Measurements from ENCODE around the gene DENND2A. TPM values are rescaled to one million over a fixed set of nuclear protein-coding genes. Genes with fewer than 3 reads are reported as not detected.

DENND2A gene
- polyA plus RNA-seq, 1 donor from 2014 or later, result not detected

DNA sequence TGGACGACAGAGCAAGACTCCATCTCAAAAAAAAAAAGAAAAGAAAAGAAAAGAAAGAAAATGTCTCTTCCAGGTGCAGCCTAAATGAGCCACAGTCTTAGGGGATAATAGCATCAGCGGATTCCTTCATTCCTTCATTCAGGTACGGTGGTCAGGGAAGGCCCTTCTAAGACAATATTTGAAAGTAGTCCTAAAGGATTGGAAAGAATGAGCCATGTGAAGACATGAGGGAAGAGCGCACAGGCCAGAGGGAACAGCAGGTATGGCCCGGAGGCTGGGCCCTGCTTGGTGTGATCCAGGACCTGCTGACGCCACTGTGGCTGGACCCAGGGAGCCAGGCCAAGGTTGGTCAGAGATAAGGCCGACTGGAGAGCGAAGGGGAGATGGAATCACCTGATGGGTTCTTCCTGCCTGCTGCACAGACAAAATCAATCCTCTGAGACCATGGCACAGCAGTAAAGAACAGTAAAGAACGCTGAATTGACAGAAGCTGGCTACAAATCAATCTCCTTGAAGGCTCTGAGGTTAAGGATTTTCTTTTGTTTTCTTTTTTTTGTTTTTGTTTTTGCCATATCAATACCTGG is 145.0 kb downstream of the DENND2A start:
- peaks cover 0 to 3% (median 2%) of the 10 kb centered on the region in 3 donors for H3K4me1 Mint-ChIP-seq
- no peak overlapping the region for H3K27ac Mint-ChIP-seq
- no peaks in the 10 kb centered on the region for H3K36me3 Mint-ChIP-seq
- no peaks in the 10 kb centered on the region for H3K27me3 Mint-ChIP-seq
- H3K4me3 Mint-ChIP-seq, result no peak overlapping the region
- no peaks in the 10 kb centered on the region for H3K9me3 Mint-ChIP-seq

DNA sequence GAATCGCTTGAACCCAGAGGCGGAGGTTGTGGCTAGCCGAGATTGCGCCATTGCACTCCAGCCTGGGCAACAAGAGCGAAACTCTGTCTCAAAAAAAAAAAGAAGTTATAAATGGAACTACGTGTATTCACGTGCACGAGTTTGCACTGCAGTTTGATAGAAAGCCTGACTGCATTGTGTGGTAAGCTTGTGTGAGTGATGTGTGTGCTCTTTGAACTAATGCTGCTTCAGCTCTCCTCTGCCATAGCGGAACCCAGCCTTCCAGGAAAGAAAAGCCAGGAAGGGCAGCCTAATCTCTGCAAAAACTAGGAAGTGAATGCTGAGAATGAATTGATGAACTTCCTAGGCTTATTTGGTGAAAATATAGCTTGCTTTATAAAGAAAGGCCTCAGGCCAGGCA is 145.7 kb downstream of the DENND2A start:
- Mint-ChIP-seq H3K9me3 (no peaks in the 10 kb centered on the region), H3K27me3 (no peaks in the 10 kb centered on the region), H3K27ac (no peak overlapping the region), H3K36me3 (no peaks in the 10 kb centered on the region), H3K4me1 (peaks cover 0 to 3% (median 2%) of the 10 kb centered on the region in 3 donors), H3K4me3 (no peak overlapping the region)

DNA sequence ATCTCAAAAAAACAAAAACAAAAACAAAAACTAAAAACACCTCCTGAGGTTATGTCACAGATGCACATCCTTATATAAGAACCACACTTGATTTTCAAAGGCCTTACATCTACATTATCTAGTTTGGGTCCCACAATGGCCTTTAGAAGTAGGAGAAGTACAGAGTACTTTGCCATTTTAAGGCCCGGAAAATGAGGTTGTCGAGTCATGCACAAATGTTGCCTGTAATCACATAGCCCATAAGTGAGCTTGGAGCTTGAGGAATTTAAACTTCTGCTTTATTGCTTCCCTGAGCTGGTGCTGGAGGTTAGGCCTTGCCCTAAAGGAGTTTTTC is 151.6 kb downstream of the DENND2A start:
- Mint-ChIP-seq H3K4me1 (peaks cover 0 to 3% (median 2%) of the 10 kb centered on the region in 3 donors), H3K9me3 (no peaks in the 10 kb centered on the region), H3K36me3 (no peaks in the 10 kb centered on the region), H3K27ac (no peak overlapping the region), H3K27me3 (peaks cover 1% of the 10 kb centered on the region), H3K4me3 (no peak overlapping the region)

DNA sequence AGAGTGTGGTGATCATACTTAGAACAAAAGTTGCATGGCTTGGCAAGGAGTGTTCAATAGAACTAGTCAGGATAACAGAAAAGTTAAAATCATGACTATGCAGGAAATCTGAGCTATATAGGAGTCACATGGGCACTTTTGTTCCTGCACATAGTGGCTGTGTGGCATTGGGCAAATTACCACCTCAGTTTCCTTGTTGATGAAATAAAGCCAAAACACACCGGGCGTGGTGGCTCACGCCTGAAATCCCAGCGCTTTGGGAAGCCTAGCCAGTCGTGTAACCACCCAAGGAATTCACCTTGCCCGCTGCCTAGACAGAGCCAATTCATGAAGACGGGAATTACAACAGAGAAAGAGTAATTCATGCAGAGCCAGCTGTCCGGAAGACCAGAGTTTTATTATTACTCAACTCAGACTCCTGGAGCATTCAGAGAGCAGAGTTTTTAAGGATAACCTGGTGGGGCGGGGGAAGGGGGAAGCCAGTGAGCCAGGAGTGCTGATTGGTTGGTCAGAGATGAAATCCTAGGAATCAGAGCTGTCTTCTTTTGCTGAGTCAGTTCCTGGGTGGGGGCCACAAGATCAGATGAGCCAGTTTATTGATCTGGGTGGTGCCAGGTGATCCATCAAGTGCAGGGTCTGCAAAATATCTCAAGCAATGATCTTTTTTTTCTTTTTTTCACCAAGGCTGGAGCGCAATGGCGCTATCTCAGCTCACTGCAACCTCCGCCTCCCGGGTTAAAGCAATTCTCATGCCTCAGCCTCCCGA is 154.9 kb downstream of the DENND2A start:
- Mint-ChIP-seq H3K4me3 (no peak overlapping the region), H3K9me3 (no peaks in the 10 kb centered on the region), H3K4me1 (no peaks in the 10 kb centered on the region), H3K27ac (no peak overlapping the region), H3K36me3 (no peaks in the 10 kb centered on the region), H3K27me3 (peaks cover 1% of the 10 kb centered on the region)

DNA sequence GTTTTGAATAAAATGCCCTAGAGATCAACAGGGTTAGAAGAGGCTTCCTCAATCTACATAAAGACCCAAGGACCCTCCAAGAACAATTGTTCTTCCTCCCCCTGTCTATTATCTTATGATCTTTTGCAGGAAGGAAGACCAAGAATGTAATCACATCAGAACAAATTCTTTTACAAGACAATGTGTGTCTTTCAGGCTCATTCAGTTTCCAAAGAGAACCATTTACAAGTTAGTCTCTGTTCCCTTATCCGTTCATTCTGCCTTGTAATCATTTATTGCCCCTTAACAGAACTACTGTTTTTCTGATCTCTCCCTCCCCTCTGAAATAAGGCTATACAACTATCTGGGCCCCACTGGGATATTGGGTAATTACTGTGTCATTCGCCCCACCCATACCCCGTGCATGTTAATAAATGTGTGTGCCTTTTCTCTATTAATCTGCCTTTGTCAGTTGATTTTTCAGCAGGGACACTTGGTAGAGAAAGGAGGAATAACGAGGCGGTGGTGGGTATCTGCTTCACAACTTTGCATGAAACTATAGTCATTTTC is 155.6 kb downstream of the DENND2A start:
- Mint-ChIP-seq H3K4me1 (no peaks in the 10 kb centered on the region), H3K4me3 (no peak overlapping the region), H3K27me3 (peaks cover 1% of the 10 kb centered on the region), H3K27ac (no peak overlapping the region), H3K36me3 (no peaks in the 10 kb centered on the region), H3K9me3 (no peaks in the 10 kb centered on the region)

DNA sequence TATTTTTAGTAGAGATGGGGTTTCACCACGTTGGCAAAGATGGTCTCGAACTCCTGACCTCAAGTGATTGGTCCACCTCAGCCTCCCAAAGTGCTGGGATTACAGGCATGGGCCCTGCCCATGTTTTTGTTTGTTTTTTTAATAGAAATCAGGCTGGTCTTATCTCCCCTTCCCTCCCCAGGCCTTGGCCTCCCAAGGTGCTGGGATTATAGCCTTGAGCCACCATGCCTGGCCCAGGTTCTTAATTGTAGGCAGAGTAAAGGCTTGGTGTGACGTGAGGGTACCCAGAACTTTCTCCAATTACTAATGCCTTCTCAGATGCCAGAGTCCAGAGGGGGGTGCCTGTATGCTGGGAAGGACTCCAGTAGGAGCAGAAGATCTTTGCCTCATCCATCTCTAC is 156.1 kb downstream of the DENND2A start:
- Mint-ChIP-seq H3K27ac (no peak overlapping the region), H3K27me3 (peaks cover 1% of the 10 kb centered on the region), H3K4me1 (peaks cover 0 to 2% (median 0%) of the 10 kb centered on the region in 3 donors), H3K4me3 (no peak overlapping the region), H3K36me3 (no peaks in the 10 kb centered on the region), H3K9me3 (no peaks in the 10 kb centered on the region)

DNA sequence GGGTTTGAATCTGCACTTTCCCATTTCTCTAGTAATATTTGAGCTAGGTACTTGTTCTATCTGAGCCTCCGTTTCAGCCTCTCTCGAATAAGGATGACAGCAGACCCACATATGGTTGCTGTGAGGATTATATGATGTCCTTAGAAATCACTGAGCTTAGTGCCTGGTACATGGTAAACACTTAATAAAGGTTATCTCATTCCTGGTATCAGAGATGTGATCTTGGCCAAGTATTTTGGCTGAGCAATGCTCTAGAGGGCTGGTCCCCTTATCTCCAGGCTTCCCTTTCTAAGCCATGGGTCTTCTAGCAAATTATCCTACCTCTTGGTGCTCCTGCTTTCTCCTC is 160.9 kb downstream of the DENND2A start:
- H3K4me1 Mint-ChIP-seq, result peaks cover 13 to 23% (median 18%) of the 10 kb centered on the region in 3 donors
- H3K27ac Mint-ChIP-seq, result peak overlapping the region; percentile 96 to 99 (median 98)
- no peaks in the 10 kb centered on the region for H3K9me3 Mint-ChIP-seq
- H3K4me3 Mint-ChIP-seq, result peak overlapping the region; percentile 97 to 100 (median 98)
- H3K27me3 Mint-ChIP-seq, result peaks cover 1% of the 10 kb centered on the region
- peaks cover 3% of the 10 kb centered on the region for H3K36me3 Mint-ChIP-seq

DNA sequence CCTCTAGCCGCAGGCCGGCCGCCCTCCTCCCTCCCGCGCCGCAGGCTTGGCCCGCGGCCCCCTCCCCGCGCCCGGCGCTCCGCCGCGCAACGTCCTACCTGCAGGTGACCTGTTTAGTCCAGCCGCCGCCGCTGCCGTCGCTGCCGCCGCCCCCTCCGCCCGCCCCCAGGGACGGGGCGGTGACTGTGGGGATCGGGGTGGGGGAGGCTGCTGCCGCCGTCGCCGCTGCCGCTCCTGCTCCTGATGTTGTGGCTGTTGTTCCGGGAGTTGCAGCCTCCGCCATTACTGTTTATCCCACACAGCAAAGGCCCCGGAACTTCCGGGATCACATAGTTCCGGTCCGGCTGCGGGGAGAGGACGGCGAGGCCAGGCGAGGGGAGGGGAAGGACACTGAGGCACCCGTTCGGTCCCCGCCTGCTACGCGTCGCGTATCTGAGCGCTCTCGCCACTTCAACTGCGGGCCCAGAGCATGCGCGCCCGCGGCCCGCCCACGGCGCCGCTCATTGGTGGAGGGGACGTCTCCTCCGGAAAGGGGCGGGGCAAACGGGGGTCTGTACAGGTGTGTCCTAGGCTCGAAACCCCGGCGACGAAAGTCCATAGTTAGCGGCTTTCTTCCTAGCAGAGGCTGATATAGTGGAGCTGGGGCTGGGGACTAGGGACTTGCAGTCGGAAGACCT is 161.4 kb downstream of the DENND2A start, which contains the start of gene MKRN1:
Gene MKRN1 (minus strand): TSS at position 444 of the 677 bp plus-strand sequence. CDS start 161 bp downstream, at position 283.
- H3K4me1 Mint-ChIP-seq, result peaks cover 13 to 23% (median 18%) of the 10 kb centered on the region in 3 donors
- H3K27ac Mint-ChIP-seq, result peak within 1 kb of the TSS; percentile 96 to 99 (median 98)

DNA sequence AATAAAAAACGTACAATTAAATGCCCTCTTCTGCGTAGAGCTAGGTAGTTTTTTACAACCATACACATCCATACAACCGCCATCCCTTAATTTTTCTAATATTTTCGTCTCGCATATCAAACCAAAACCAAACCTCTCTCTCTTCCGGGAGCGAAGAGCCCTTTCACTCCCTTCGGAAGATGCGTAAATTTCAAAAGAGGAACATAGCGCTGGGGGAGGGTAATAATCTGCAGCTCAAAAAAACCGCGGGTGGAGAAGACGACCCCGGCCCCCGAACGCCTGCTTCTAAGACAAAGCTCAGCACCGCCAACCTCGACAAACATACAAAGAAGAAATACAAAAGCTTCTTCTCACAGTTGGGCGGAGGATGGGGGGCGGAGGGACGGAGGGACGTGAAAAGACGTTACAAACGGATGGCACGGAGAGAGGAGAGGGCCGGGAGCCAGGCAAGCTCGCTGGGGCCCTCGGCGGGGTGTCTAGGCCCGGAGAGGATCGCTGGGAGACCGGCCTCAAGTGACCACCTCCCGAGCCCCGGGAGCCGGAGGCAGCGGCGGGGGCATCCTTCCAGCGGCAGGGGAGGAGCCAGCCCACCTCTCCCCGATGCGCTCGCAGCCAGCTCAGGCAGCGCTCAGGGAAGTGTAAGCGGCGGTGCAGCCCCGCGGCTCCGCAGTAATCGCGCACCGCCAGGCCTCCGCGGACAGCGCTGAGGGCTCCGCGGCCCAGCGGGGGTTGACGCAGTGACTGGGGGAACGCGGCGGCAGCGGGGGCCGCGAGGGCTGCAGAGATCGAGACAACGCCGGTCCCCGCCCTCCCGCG is 162.2 kb downstream of the DENND2A start:
- Mint-ChIP-seq H3K4me3 (peak overlapping the region; percentile 95 to 97 (median 97)), H3K27me3 (no peaks in the 10 kb centered on the region), H3K36me3 (peaks cover 3% of the 10 kb centered on the region), H3K9me3 (no peaks in the 10 kb centered on the region), H3K27ac (peak overlapping the region; percentile 96 to 98 (median 98)), H3K4me1 (peaks cover 13 to 23% (median 20%) of the 10 kb centered on the region in 3 donors)

More for the DNA sequence above, 161.4 kb downstream of the DENND2A start, which contains the start of gene MKRN1:
- Mint-ChIP-seq H3K9me3 (no peaks in the 10 kb centered on the region), H3K27me3 (no peaks in the 10 kb centered on the region), H3K4me3 (peak within 1 kb of the TSS; percentile 97 to 100 (median 98)), H3K36me3 (peaks cover 3% of the 10 kb centered on the region)

DNA sequence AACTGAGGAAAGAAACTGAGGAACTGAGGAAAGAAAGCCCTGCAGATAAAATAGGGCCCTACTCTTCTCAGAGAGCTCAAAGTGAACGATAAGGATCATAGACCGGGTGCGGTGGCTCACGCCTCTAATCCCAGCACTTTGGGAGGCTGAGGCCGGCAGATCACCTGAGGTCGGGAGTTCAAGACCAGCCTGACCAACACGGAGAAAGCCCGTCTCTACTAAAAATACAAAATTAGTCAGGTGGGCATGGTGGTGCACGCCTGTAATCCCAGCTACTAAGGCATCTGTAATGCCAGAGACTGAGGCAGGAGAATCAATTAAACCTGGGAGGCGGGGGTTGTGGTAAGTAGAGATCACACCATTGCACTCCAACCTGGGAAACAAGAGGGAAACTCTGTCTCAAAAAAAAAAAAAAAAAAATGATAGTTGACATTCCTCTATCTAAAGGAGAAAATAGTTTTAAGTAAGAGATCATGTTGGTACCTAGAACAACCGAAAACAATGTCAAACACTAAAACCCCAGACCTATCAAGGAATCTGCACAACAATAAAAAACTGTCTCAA is 163.8 kb downstream of the DENND2A start:
- Mint-ChIP-seq H3K27ac (peak overlapping the region; percentile 91 to 98 (median 96)), H3K4me3 (peak overlapping the region; percentile 95 to 97 (median 97)), H3K9me3 (no peaks in the 10 kb centered on the region), H3K27me3 (no peaks in the 10 kb centered on the region), H3K4me1 (peaks cover 14 to 30% (median 22%) of the 10 kb centered on the region in 3 donors), H3K36me3 (peaks cover 4% of the 10 kb centered on the region)

DNA sequence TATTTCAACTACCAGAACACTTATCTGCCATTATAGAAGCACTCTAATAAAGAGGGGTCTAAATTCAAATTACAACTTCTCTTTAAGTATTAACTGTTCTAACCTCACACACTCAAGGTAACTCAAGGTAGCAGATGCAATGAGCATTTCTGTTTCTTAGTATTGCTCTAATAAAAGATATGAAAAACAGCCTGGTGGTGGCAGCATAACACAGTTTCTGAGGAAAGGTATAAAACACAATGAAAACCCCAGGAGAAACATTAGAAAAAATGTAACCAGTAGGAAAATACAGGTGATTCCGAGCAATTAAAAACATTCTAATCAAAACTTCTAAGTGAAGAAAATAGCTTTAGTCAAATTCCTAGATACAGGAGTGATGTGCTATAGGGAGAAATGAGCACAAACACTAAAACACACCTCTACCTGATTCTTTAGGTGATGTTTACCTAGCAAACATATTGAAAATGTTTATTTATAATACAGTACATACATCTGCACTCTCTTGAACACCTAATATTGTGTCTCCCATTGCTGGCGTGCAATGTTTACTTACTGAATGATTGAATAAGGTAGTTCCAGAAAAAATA is 164.8 kb downstream of the DENND2A start:
- H3K4me3 Mint-ChIP-seq, result peak overlapping the region; percentile 34 to 97 (median 72)
- peaks cover 5% of the 10 kb centered on the region for H3K36me3 Mint-ChIP-seq
- H3K9me3 Mint-ChIP-seq, result no peaks in the 10 kb centered on the region
- peak overlapping the region; percentile 18 to 91 (median 85) for H3K27ac Mint-ChIP-seq
- H3K27me3 Mint-ChIP-seq, result no peaks in the 10 kb centered on the region
- peaks cover 15 to 33% (median 23%) of the 10 kb centered on the region in 3 donors for H3K4me1 Mint-ChIP-seq

All from IgD-negative memory B cell (primary cell).